ENCODE data around the gene ST6GALNAC3. TPM values are rescaled to one million over a fixed set of nuclear protein-coding genes. Genes with fewer than 3 reads are reported as not detected.
A peak's percentile ranks its signal among the peaks of the same experiment; 100 is the strongest.

ST6GALNAC3 gene
- total and polyA plus RNA-seq, 11 donors, result 2.5 to 7.7 (median 4.4) TPM

DNA sequence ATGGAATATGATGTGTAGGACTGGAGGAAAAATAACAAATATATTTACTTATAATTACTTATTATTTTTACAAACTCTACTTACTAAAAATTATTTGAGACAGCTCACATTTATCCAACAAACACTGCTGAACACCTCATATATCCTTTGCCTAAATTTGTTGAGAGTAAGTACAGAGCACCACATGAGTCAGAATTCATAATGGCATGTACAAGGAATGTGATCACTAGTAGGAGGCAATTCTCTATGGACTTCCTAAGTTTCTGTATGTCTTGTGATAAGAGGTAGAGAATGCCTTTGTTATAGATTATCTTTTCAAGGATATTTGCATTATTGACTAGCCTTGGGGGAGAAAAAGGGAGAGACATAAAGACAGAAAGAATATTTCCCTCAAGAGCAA, 8.2 kb upstream of the ST6GALNAC3 start:
- H3K36me3 ChIP-seq, result no peaks in the 10 kb centered on the region
- H3K4me1 ChIP-seq, result peaks cover 0 to 17% (median 7%) of the 10 kb centered on the region in 12 donors
- H3K4me3 ChIP-seq, result no peak overlapping the region
- TF ChIP-seq, protein P1, sequence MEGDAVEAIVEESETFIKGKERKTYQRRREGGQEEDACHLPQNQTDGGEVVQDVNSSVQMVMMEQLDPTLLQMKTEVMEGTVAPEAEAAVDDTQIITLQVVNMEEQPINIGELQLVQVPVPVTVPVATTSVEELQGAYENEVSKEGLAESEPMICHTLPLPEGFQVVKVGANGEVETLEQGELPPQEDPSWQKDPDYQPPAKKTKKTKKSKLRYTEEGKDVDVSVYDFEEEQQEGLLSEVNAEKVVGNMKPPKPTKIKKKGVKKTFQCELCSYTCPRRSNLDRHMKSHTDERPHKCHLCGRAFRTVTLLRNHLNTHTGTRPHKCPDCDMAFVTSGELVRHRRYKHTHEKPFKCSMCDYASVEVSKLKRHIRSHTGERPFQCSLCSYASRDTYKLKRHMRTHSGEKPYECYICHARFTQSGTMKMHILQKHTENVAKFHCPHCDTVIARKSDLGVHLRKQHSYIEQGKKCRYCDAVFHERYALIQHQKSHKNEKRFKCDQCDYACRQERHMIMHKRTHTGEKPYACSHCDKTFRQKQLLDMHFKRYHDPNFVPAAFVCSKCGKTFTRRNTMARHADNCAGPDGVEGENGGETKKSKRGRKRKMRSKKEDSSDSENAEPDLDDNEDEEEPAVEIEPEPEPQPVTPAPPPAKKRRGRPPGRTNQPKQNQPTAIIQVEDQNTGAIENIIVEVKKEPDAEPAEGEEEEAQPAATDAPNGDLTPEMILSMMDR (IDR thresholded peaks at IDR 0.05), result no peak
- no peak overlapping the region for H3K27ac ChIP-seq
- ATAC-seq (no peak), DNase-seq (no peak)
- H3K27me3 ChIP-seq, result no peaks in the 10 kb centered on the region
- intact Hi-C loops (cut with DNase I), result no loop called here
- H3K9me3 ChIP-seq, result no peaks in the 10 kb centered on the region

DNA sequence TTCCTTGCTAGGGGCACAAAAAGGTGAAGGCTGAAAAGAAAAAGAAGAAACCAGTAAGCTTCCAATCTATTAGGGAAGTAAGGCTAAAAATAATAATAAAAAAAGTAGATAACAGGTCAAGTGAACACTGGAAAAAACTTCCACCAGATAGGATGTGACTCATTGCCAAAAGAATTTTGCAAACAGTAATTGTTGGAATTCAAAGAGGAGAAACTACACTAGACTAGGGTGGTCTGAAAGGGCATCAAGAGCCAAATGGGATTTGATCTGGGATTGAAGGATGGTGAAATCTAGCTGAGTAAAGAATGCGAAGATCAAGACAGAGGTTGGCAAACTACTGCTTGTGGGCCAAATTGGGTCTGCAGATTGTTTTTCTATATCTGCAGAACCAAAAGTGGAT, 6.0 kb upstream of the ST6GALNAC3 start:
- no peaks in the 10 kb centered on the region for H3K9me3 ChIP-seq
- peak in 2 of 4 donors; percentile 46 to 58 for ATAC-seq
- no peaks in the 10 kb centered on the region for H3K27me3 ChIP-seq
- no peak overlapping the region for H3K4me3 ChIP-seq
- no peak for DNase-seq
- 69 to 93% (median 79%) methylated on average over 1 of the region's 1 CpG for WGBS, 4 donors
- peak overlapping the region in 11 of 12 donors; percentile 6 to 62 (median 35) for H3K27ac ChIP-seq
- TF ChIP-seq POLR2A (IDR thresholded peaks at IDR 0.05), result no peak
- TF ChIP-seq, protein P1 (IDR thresholded peaks at IDR 0.05), result no peak
- H3K4me1 ChIP-seq, result peaks cover 0 to 17% (median 7%) of the 10 kb centered on the region in 12 donors
- intact Hi-C loops (cut with DNase I), result no loop called here
- no peaks in the 10 kb centered on the region for H3K36me3 ChIP-seq

DNA sequence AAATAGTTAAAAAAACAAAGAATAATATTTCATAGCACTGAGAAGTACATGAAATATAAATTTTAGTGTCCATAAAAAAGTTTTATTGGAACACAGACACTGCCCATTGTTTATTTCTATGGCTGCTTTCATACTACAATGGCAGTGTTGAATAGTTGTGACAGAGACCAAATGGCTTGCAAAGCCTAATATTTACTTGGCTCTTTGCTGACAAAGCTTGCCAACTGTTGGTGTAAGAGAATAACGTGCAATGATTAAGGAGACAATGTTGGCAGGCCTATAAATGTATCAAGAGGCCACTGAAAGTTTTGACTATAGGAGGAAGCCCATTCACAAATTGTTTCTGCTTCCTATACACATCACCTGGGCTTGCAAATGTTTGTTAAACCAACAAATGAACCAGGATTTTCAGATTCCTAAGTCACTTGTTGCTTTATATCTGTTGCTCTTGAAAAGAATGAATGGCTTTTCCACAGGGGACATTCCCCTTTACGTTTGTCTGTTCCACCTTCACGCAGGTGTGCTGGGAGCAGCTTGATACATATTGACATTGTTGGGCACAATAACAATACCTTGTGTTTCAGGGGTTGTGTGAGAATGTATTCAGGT, 5.5 kb upstream of the ST6GALNAC3 start:
- Histone ChIP-seq H3K4me3 (no peak overlapping the region), H3K27me3 (no peaks in the 10 kb centered on the region), H3K36me3 (no peaks in the 10 kb centered on the region), H3K4me1 (peaks cover 0 to 22% (median 10%) of the 10 kb centered on the region in 12 donors), H3K27ac (peak overlapping the region in 10 of 12 donors; percentile 19 to 62 (median 36)), H3K9me3 (no peaks in the 10 kb centered on the region)
- no peak for TF ChIP-seq POLR2A (IDR thresholded peaks at IDR 0.05)
- TF ChIP-seq, protein P1 (IDR thresholded peaks at IDR 0.05), result no peak
- ATAC-seq (peak in 3 of 4 donors; percentile 24 to 48 (median 41)), DNase-seq (no peak)
- intact Hi-C loops (cut with DNase I), result no loop called here
- WGBS, 4 donors, result 53 to 57% (median 55%) methylated on average over 3 of the region's 3 CpGs

DNA sequence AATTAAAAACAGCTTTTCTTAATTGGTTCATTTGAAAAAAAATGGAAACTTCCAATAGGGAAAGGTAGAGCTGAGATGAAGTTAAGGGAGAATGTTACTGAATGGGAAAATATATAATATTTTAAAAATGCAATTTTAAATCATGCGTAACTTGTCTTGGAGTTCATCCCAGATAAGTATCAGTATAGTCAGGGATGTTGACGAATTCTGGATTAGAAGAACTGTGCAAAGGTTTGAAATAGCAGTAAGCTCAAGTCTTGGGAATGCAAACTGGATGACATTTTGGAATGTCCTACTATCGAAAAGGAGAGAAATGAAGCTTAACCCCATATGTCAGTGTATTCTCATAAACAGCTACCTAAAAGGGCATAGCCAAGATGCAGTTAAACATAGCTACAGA, 4.0 kb upstream of the ST6GALNAC3 start:
- Histone ChIP-seq H3K9me3 (no peaks in the 10 kb centered on the region), H3K4me1 (peaks cover 0 to 32% (median 15%) of the 10 kb centered on the region in 12 donors), H3K4me3 (no peak overlapping the region), H3K27ac (no peak overlapping the region), H3K36me3 (no peaks in the 10 kb centered on the region), H3K27me3 (no peaks in the 10 kb centered on the region)
- 80 to 86% (median 84%) methylated on average over 3 of the region's 3 CpGs for WGBS, 4 donors
- ATAC-seq, result no peak
- intact Hi-C loops (cut with DNase I), result loop anchor here in 3 of 10 donors (5.0 kb wide), 2 partner anchors 67 to 82 kb away; no protein-coding TSS in a partner anchor
- no peak for TF ChIP-seq POLR2A (IDR thresholded peaks at IDR 0.05)
- TF ChIP-seq, protein P1 (IDR thresholded peaks at IDR 0.05), result no peak
- DNase-seq, result no peak

Measured in heart left ventricle (tissue), 16 donors.